Fibroblast of mammary gland (primary cell): ENCODE measurements around the gene SERPINE1.
"Not testable (repeated sequence)": the region's sequence is repeated elsewhere in the genome, so short reads cannot be mapped to it uniquely, and the experiment has no call there.

ENCODE experiments used
- DNase-seq: peaks from one replicate; pipeline ENCODE4 v3.0.0-alpha.2; 2010; ENCODE audit warnings: low read depth
- H3K4me3 ChIP-seq: 2 replicates; pipeline ENCODE4 v1.5.1; 2011; ENCODE audit warnings: low read depth, mild to moderate bottlenecking, low read length, moderate library complexity; ENCODE audit not compliant: control insufficient read depth
- TF ChIP-seq, protein P1 (sequence below): conservative IDR thresholded peaks from 2 replicates; pipeline ENCODE4 v1.5.1; 2011; ENCODE audit warnings: low read depth, low read length, inconsistent platforms; ENCODE audit not compliant: control insufficient read depth, insufficient read depth

The SERPINE1 gene

DNA sequence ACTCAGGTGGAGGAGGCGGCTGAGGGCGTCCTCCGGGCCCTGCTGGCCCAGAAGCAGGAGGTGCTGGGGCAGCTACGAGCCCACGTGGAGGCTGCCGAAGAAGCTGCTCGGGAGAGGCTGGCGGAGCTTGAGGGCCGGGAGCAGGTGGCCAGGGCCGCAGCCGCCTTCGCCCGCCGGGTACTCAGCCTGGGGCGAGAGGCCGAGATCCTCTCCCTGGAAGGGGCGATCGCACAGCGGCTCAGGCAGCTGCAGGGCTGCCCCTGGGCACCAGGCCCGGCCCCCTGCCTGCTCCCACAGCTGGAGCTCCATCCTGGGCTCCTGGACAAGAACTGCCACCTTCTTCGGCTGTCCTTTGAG is 38.9 kb upstream of the SERPINE1 start:
- DNase-seq, result no peak
- TF ChIP-seq, protein P1, sequence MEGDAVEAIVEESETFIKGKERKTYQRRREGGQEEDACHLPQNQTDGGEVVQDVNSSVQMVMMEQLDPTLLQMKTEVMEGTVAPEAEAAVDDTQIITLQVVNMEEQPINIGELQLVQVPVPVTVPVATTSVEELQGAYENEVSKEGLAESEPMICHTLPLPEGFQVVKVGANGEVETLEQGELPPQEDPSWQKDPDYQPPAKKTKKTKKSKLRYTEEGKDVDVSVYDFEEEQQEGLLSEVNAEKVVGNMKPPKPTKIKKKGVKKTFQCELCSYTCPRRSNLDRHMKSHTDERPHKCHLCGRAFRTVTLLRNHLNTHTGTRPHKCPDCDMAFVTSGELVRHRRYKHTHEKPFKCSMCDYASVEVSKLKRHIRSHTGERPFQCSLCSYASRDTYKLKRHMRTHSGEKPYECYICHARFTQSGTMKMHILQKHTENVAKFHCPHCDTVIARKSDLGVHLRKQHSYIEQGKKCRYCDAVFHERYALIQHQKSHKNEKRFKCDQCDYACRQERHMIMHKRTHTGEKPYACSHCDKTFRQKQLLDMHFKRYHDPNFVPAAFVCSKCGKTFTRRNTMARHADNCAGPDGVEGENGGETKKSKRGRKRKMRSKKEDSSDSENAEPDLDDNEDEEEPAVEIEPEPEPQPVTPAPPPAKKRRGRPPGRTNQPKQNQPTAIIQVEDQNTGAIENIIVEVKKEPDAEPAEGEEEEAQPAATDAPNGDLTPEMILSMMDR, result no peak
- H3K4me3 ChIP-seq, result no peak overlapping the region

DNA sequence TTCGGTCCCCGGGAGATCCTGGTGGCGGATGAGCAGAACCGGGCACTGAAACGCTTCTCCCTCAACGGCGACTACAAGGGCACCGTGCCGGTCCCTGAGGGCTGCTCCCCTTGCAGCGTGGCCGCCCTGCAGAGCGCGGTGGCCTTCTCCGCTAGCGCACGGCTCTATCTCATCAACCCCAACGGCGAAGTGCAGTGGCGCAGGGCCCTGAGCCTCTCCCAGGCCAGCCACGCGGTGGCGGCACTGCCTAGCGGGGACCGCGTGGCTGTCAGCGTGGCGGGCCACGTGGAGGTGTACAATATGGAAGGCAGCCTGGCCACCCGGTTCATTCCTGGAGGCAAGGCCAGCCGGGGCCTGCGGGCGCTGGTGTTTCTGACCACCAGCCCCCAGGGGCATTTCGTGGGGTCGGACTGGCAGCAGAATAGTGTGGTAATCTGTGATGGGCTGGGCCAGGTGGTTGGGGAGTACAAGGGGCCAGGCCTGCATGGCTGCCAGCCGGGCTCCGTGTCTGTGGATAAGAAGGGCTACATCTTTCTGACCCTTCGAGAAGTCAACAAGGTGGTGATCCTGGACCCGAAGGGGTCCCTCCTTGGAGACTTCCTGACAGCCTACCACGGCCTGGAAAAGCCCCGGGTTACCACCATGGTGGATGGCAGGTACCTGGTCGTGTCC is 37.9 kb upstream of the SERPINE1 start:
- no peak overlapping the region for H3K4me3 ChIP-seq
- TF ChIP-seq, protein P1, result no peak
- DNase-seq, result no peak

DNA sequence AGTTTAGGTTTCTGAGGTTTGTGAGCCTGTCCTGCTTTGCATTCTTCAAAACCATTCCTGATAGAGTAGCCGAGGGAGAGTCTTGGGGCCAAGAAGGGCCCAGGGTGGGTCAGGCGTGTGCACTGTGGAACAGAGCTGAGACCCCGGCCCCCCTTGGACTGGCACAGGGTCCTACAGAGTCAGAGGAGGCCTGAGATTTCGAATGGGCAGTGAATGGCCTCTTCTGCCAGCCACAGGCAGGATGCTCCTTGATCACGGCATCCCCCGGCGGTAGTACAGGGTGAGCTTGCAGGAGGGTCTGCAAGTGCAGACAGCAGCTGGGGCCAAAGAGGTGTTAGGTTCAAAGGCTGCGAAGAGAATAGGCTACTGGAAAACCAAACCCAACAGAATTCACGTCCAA is 37.0 kb upstream of the SERPINE1 start:
- DNase-seq, result no peak
- TF ChIP-seq, protein P1, result no peak
- H3K4me3 ChIP-seq, result no peak overlapping the region

- not testable (repeated sequence) for DNase-seq, H3K4me3 ChIP-seq
These were observed 34.5 kb upstream of the SERPINE1 start for GRCh38 chr7:101092266-101092905.

DNA sequence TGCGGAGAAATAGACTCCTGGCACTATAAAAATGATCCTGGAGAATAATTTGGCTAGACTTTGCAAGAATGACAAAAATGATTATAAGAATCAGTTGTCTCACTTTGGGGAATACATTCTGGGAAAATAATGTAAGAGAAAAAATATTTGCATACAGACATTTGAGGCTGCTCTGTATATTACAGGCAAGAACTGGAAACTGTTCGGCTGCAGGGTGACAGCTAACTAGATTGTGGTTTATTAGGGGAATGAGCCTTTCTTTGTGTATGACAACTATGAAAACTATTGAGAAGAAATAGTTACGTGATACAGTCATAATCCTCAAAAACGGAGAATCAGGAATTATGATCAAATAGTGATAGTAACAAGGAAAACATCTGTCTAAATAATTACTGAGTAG is 33.0 kb upstream of the SERPINE1 start:
- TF ChIP-seq, protein P1, result no peak
- H3K4me3 ChIP-seq, result no peak overlapping the region
- DNase-seq, result peak; percentile 84

DNA sequence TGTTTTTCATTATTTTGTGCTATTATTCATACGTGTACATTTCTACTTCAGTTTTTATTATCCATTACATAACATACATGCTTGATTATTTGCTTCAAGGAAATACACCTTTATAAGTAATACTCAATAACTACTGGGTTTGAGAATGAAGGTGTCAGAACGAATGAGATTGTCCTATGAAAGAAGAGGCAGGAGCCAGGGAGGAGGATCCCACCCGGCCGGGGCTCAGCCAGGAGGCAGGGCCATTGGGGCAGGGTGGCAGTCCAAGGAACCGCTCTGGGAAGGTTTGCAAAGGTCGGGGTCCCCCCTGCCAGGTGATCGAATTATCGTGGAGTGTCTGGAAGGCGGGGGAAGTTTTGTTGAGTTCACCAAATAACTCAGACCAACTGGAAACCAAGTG is 32.5 kb upstream of the SERPINE1 start:
- DNase-seq, result no peak
- TF ChIP-seq, protein P1, result no peak
- H3K4me3 ChIP-seq, result no peak overlapping the region

DNA sequence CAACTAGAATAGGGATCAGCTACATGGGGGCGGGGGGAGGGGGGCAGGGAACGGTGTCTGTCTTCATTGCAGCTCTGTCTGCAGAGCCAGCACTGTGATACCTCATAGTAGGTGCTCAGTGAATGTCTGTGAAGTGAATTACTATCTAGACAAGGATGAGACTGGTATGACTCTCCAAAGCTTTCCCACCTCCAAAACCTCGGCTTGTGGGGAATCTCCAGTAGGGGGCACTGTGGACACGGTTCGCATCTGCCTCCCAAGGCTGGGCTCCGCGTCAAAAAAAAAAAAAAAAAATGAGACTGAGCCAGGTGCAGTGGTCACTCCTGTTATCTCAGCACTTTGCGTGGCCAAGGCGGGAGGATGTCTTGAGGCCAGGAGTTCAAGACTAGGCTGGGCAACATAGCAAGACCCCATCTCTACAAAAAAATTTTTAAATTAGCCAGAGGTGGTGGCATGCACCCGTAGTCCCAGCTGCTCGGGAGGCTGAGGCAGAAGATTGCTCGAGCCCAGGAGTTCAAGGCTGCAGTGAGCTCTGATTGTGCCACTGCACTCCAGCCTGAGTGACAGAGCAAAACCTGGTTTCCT is 32.0 kb upstream of the SERPINE1 start:
- DNase-seq, result peak; percentile 84
- no peak overlapping the region for H3K4me3 ChIP-seq
- TF ChIP-seq, protein P1, result peak; percentile 87
